Kidney (tissue), 14 donors: ENCODE data around the gene XPR1. TPM values are rescaled to one million over a fixed set of nuclear protein-coding genes. Genes with fewer than 3 reads are reported as not detected.
"Not testable (repeated sequence)": the region's sequence is repeated elsewhere in the genome, so short reads cannot be mapped to it uniquely, and the experiment has no call there.

Source experiments
- DNase-seq, 5 donors: peaks; one replicate each; pipeline ENCODE4 v3.0.0-alpha.2; 2013 to 2020
- FAIRE-seq: peaks from 2 replicates; lab custom pipeline; 2012; peaks lifted over from hg19 to GRCh38; lab: Jason Lieb, UNC
- H3K27ac ChIP-seq, 2 donors: one replicate each; pipeline ENCODE4 v1.7.0; 2013; ENCODE audit warnings: low read depth in 2 of 2, low read length in 2 of 2, inconsistent platforms in 1 of 2
- H3K27me3 ChIP-seq: one replicate; pipeline ENCODE4 v1.7.1; 2013; ENCODE audit warnings: low read length, inconsistent platforms; ENCODE audit not compliant: control insufficient read depth, insufficient read depth
- H3K36me3 ChIP-seq, 3 donors: one replicate each; pipeline versions ENCODE4 v1.7.0 to v1.7.1; 2013; ENCODE audit warnings: low read length in 3 of 3, control low read depth in 1 of 3, inconsistent platforms in 1 of 3; ENCODE audit not compliant: insufficient read depth in 3 of 3, control insufficient read depth in 2 of 3
- H3K4me1 ChIP-seq, 3 donors: one replicate each; pipeline versions ENCODE4 v1.7.0 to v1.7.1; 2013; ENCODE audit warnings: low read length in 3 of 3, inconsistent platforms in 1 of 3, low read depth in 1 of 3; ENCODE audit not compliant: control insufficient read depth in 2 of 3, insufficient read depth in 2 of 3
- H3K4me3 ChIP-seq, 3 donors: one replicate each; pipeline versions ENCODE4 v1.7.0 to v1.8.1; 2013; ENCODE audit warnings: low read length in 3 of 3, control low read depth in 1 of 3, inconsistent platforms in 1 of 3
- H3K9ac ChIP-seq, 3 donors: one replicate each; pipeline versions ENCODE4 v1.7.0 to v1.7.1; 2013; ENCODE audit warnings: low read length in 3 of 3, control low read depth in 1 of 3, inconsistent platforms in 1 of 3
- H3K9me3 ChIP-seq, 3 donors: one replicate each; pipeline versions ENCODE4 v1.7.0 to v1.7.1; 2013; ENCODE audit warnings: low read length in 3 of 3, control low read depth in 1 of 3, inconsistent platforms in 1 of 3; ENCODE audit not compliant: control insufficient read depth in 2 of 3, insufficient read depth in 1 of 3
- intact Hi-C: fragments of 100-400 bp; cut with DNase I; formaldehyde crosslinking; loops from one replicate; pipeline ENCODE4 v1.11.1; 2022
- polyA plus RNA-seq: library from polyadenylated mRNA; stranded (reverse); fragments of 350-450 nt; fragmentation: Illumina TruSeq; extraction: RNeasy Lipid Tissue Mini Kit (QIAGEN cat#74804); gene quantifications from one replicate; pipeline ENCODE4 v1.2.3, GENCODE V29; 2014; ENCODE audit warnings: low read depth, low replicate concordance; ENCODE audit not compliant: insufficient read depth
- total RNA-seq: library from RNA; stranded (reverse); fragmentation: NEBNext Ultra II Directional; extraction: Animal tissue kit (Norgen Biotek cat#: 25700); gene quantifications from one replicate; pipeline ENCODE4 v1.2.1, GENCODE V29; 2021
- TF ChIP-seq, protein P1 (sequence below): IDR thresholded peaks from 3 replicates; pipeline ENCODE4 v1.5.1; 2012; ENCODE audit warnings: mild to moderate bottlenecking, moderate library complexity, borderline replicate concordance; ENCODE audit not compliant: insufficient read depth; ENCODE audit errors: extremely low read depth
- donor health status: control.
- donor health status: control.
- donor health status: control.
- donor health status: control.
- donor health status: control.
- donor health status: DM: yes; HTN: yes; CAD: no.
- donor health status: Normal renal cell carcinoma (clear cell type).

Gene XPR1
- total and polyA plus RNA-seq, 2 donors from 2014 or later: 10.9 to 33.5 TPM

- TF ChIP-seq, protein P1, sequence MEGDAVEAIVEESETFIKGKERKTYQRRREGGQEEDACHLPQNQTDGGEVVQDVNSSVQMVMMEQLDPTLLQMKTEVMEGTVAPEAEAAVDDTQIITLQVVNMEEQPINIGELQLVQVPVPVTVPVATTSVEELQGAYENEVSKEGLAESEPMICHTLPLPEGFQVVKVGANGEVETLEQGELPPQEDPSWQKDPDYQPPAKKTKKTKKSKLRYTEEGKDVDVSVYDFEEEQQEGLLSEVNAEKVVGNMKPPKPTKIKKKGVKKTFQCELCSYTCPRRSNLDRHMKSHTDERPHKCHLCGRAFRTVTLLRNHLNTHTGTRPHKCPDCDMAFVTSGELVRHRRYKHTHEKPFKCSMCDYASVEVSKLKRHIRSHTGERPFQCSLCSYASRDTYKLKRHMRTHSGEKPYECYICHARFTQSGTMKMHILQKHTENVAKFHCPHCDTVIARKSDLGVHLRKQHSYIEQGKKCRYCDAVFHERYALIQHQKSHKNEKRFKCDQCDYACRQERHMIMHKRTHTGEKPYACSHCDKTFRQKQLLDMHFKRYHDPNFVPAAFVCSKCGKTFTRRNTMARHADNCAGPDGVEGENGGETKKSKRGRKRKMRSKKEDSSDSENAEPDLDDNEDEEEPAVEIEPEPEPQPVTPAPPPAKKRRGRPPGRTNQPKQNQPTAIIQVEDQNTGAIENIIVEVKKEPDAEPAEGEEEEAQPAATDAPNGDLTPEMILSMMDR: no peak
- no peak overlapping the region for H3K27ac ChIP-seq
- no peaks in the 10 kb centered on the region for H3K4me1 ChIP-seq
- peaks cover 0 to 9% (median 3%) of the 10 kb centered on the region in 3 donors for H3K9me3 ChIP-seq
- DNase-seq (no peak), FAIRE-seq (no peak)
- no peak overlapping the region for H3K4me3 ChIP-seq
- no peak overlapping the region for H3K9ac ChIP-seq
- no peaks in the 10 kb centered on the region for H3K27me3 ChIP-seq
- H3K36me3 ChIP-seq: no peaks in the 10 kb centered on the region
- intact Hi-C loops: no loop called here
Measured at GRCh38 chr1:180674603-180675530, 43.0 kb downstream of the XPR1 start.

DNA sequence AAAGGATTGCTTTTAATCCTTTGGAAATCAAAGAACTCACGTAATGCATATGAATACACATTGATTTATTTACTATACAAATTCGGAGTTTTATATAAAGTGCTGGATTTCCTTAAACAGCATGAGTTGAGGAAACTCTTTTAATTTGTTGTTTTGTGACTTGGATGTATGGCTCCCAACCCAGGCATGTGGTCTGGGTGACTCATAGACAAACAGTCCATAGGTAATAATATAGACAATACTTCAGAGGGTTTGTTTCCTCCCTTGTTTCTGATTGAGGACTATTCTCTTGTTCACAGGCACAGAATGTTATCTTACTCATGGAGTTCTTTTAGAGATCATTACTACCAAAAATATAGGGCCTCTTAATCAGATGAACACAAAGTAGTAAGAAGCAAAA lies 43.8 kb downstream of the XPR1 start:
- peaks cover 0 to 8% (median 3%) of the 10 kb centered on the region in 3 donors for H3K9me3 ChIP-seq
- H3K9ac ChIP-seq: no peak overlapping the region
- DNase-seq: no peak
- intact Hi-C loops: no loop called here
- no peaks in the 10 kb centered on the region for H3K4me1 ChIP-seq
- H3K4me3 ChIP-seq: no peak overlapping the region
- no peak overlapping the region for H3K27ac ChIP-seq
- FAIRE-seq: no peak
- no peaks in the 10 kb centered on the region for H3K27me3 ChIP-seq
- H3K36me3 ChIP-seq: no peaks in the 10 kb centered on the region
- TF ChIP-seq, protein P1: no peak

GRCh38 chr1:180680558-180681144 lies 48.8 kb downstream of the XPR1 start:
- TF ChIP-seq, protein P1: no peak
- intact Hi-C loops: no loop called here

DNA sequence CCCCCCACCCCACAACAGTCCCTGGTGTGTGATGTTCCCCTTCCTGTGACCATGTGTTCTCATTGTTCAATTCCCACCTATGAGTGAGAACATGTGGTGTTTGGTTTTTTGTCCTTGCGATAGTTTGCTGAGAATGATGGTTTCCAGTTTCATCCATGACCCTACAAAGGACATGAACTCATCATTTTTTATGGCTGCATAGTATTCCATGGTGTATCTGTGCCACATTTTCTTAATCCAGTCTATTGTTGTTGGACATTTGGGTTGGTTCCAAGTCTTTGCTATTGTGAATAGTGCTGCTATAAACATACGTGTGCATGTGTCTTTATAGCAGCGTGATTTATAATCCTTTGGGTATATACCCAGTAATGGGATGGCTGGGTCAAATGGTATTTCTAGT lies 51.3 kb downstream of the XPR1 start:
- H3K4me3 ChIP-seq, H3K9me3 ChIP-seq, DNase-seq, H3K27me3 ChIP-seq, intact Hi-C loops, H3K4me1 ChIP-seq, H3K27ac ChIP-seq, H3K9ac ChIP-seq, FAIRE-seq, H3K36me3 ChIP-seq: not testable (repeated sequence)

More at GRCh38 chr1:180680558-180681144, 48.8 kb downstream of the XPR1 start:
- FAIRE-seq (no peak), DNase-seq (no peak)
- no peak overlapping the region for H3K9ac ChIP-seq
- H3K27me3 ChIP-seq: no peaks in the 10 kb centered on the region
- H3K4me1 ChIP-seq: no peaks in the 10 kb centered on the region
- no peaks in the 10 kb centered on the region for H3K9me3 ChIP-seq
- H3K27ac ChIP-seq: no peak overlapping the region
- no peak overlapping the region for H3K4me3 ChIP-seq
- no peaks in the 10 kb centered on the region for H3K36me3 ChIP-seq
